ENCODE data around the gene P2RY12.

P2RY12 gene

GRCh38 chr3:151412989-151413388, 28.4 kb upstream of the P2RY12 start:
- Mint-ChIP-seq H3K27me3 (ENCODE audit: low read depth) (no peaks in the 10 kb centered on the region), H3K36me3 (ENCODE audit: low read depth) (peaks cover 16% of the 10 kb centered on the region), H3K9me3 (no peaks in the 10 kb centered on the region), H3K27ac (no peak overlapping the region), H3K4me3 (no peak overlapping the region), H3K4me1 (peaks cover 9% of the 10 kb centered on the region)
- TF ChIP-seq CTCF (IDR thresholded peaks at IDR 0.05; ENCODE audit: unreplicated experiment in 3 of 3), result no peak

- Mint-ChIP-seq H3K27me3 (ENCODE audit: low read depth) (no peaks in the 10 kb centered on the region), H3K9me3 (no peaks in the 10 kb centered on the region), H3K27ac (no peak overlapping the region), H3K36me3 (ENCODE audit: low read depth) (peaks cover 14% of the 10 kb centered on the region), H3K4me3 (no peak overlapping the region), H3K4me1 (peaks cover 9% of the 10 kb centered on the region)
- TF ChIP-seq CTCF (IDR thresholded peaks at IDR 0.05; ENCODE audit: unreplicated experiment in 3 of 3), result no peak
Observed at GRCh38 chr3:151410891-151411559, 26.5 kb upstream of the P2RY12 start.

- H3K36me3 Mint-ChIP-seq (ENCODE audit: low read depth), result peaks cover 4% of the 10 kb centered on the region
- H3K27me3 Mint-ChIP-seq (ENCODE audit: low read depth), result no peaks in the 10 kb centered on the region
- no peak for TF ChIP-seq CTCF (IDR thresholded peaks at IDR 0.05; ENCODE audit: unreplicated experiment in 3 of 3)
- no peaks in the 10 kb centered on the region for H3K9me3 Mint-ChIP-seq
- no peak overlapping the region for H3K4me3 Mint-ChIP-seq
- H3K27ac Mint-ChIP-seq, result no peak overlapping the region
- peaks cover 9% of the 10 kb centered on the region for H3K4me1 Mint-ChIP-seq
Observed at GRCh38 chr3:151407928-151408327, 23.4 kb upstream of the P2RY12 start.

GRCh38 chr3:151404316-151404715, 19.8 kb upstream of the P2RY12 start:
- Mint-ChIP-seq H3K4me3 (no peak overlapping the region), H3K9me3 (no peaks in the 10 kb centered on the region)

GRCh38 chr3:151403246-151403645, 18.7 kb upstream of the P2RY12 start:
- Mint-ChIP-seq H3K4me1 (no peaks in the 10 kb centered on the region), H3K36me3 (ENCODE audit: low read depth) (no peaks in the 10 kb centered on the region), H3K9me3 (no peaks in the 10 kb centered on the region), H3K27ac (no peak overlapping the region), H3K4me3 (no peak overlapping the region), H3K27me3 (ENCODE audit: low read depth) (no peaks in the 10 kb centered on the region)
- no peak for TF ChIP-seq CTCF (IDR thresholded peaks at IDR 0.05; ENCODE audit: unreplicated experiment in 3 of 3)

More at GRCh38 chr3:151404316-151404715, 19.8 kb upstream of the P2RY12 start:
- no peaks in the 10 kb centered on the region for H3K36me3 Mint-ChIP-seq (ENCODE audit: low read depth)
- no peaks in the 10 kb centered on the region for H3K27me3 Mint-ChIP-seq (ENCODE audit: low read depth)
- peak overlapping the region in 1 of 3 experiments; percentile 66 for H3K27ac Mint-ChIP-seq
- H3K4me1 Mint-ChIP-seq, result no peaks in the 10 kb centered on the region
- TF ChIP-seq CTCF (IDR thresholded peaks at IDR 0.05; ENCODE audit: unreplicated experiment in 3 of 3), result no peak

- Mint-ChIP-seq H3K4me1 (no peaks in the 10 kb centered on the region), H3K36me3 (ENCODE audit: low read depth) (no peaks in the 10 kb centered on the region), H3K27me3 (ENCODE audit: low read depth) (no peaks in the 10 kb centered on the region), H3K4me3 (no peak overlapping the region), H3K9me3 (no peaks in the 10 kb centered on the region), H3K27ac (no peak overlapping the region)
- TF ChIP-seq CTCF (IDR thresholded peaks at IDR 0.05; ENCODE audit: unreplicated experiment in 3 of 3), result no peak
Observed at GRCh38 chr3:151402349-151402748, 17.8 kb upstream of the P2RY12 start.
